Transverse colon (tissue), 4 donors: ENCODE results near the gene COL6A1. TPM values are rescaled to one million over a fixed set of nuclear protein-coding genes. Genes with fewer than 3 reads are reported as not detected.
"Not testable (repeated sequence)": the region's sequence is repeated elsewhere in the genome, so short reads cannot be mapped to it uniquely, and the experiment has no call there.

Experiments
- DNase-seq: peaks from one replicate; pipeline ENCODE4 v3.0.0-alpha.2; 2019
- H3K27ac ChIP-seq, 4 donors: fragments of 200-600 bp; sonication (generic); 2 replicates each; pipeline ENCODE4 v1.5.1; 2016 to 2018; ENCODE audit warnings: inconsistent platforms in 4 of 4
- H3K27me3 ChIP-seq: fragments of 200-600 bp; sonication (generic); 2 replicates; pipeline ENCODE4 v1.5.1; 2017; ENCODE audit warnings: inconsistent platforms
- H3K36me3 ChIP-seq, 4 donors: fragments of 200-600 bp; sonication (generic); 2 replicates each; pipeline ENCODE4 v1.5.1; 2017 to 2019; ENCODE audit warnings: inconsistent platforms in 4 of 4
- H3K4me1 ChIP-seq, 4 donors: fragments of 200-600 bp; sonication (generic); 2 replicates each; pipeline ENCODE4 v1.5.1; 2017 to 2020; ENCODE audit warnings: inconsistent platforms in 4 of 4
- H3K4me3 ChIP-seq, 4 donors: fragments of 200-600 bp; sonication (generic); 1 replicate in 1 of 4; 2 replicates in 3 of 4; pipeline versions ENCODE4 v1.5.1 to v1.6.1; 2017 to 2019; ENCODE audit warnings: inconsistent platforms in 4 of 4
- H3K9me3 ChIP-seq, 2 donors: fragments of 200-600 bp; sonication (generic); 2 replicates each; pipeline ENCODE4 v1.5.1; 2017 to 2019; ENCODE audit warnings: inconsistent platforms in 2 of 2
- CTCF ChIP-seq, 5 experiments: fragments of 200-600 bp in 3 of 5; fragments of 450-650 bp in 2 of 5; sonication (generic) in 3 of 5; IDR thresholded peaks; 1 replicate in 2 of 5; 2 replicates in 3 of 5; pipeline ENCODE4 v1.5.1; 2016 to 2017; ENCODE audit warnings: antibody characterized with exemption in 5 of 5, inconsistent platforms in 3 of 5, mild to moderate bottlenecking in 2 of 5, moderate library complexity in 1 of 5
- EP300 ChIP-seq: sonication (generic); formaldehyde crosslinking; IDR thresholded peaks from one replicate; pipeline ENCODE4 v1.6.1; 2017; ENCODE audit warnings: antibody characterized with exemption, low read depth
- POLR2A ChIP-seq: fragments of 450-650 bp; IDR thresholded peaks from one replicate; pipeline ENCODE4 v1.6.1; 2016; ENCODE audit warnings: antibody characterized with exemption, mild to moderate bottlenecking, moderate library complexity
- POLR2AphosphoS5 ChIP-seq, 3 donors: sonication (generic); formaldehyde crosslinking; IDR thresholded peaks; one replicate each; pipeline ENCODE4 v1.6.1; 2016; ENCODE audit warnings: antibody characterized with exemption in 3 of 3
- WGBS, 2 donors: methylation state at CpG; one replicate each; pipeline ENCODE4 v1.1.5; 2018; ENCODE audit warnings: low coverage in 1 of 2; 5-methylcytosine and 5-hydroxymethylcytosine counted together
- in situ Hi-C, 4 donors: fragments of 200-750 bp; cut with MboI; loops; one replicate each; pipeline versions ENCODE4 v1.15.0 to v1.15.1; 2017; ENCODE audit warnings: low sequenced_read_pairs in 3 of 4, low pct_ligation_motif_present in 1 of 4, low pct_unique_long_range_greater_than_20kb in 1 of 4
- intact Hi-C: fragments of 100-400 bp; cut with DNase I; formaldehyde crosslinking; loops from one replicate; pipeline ENCODE4 v1.15.1; 2023; ENCODE audit warnings: low total_unique reads
- total RNA-seq, 4 donors: library from RNA; depleted of rRNA; stranded (reverse); fragments of >200 nt; gene quantifications; one replicate each; pipeline ENCODE4 v1.1.0, GENCODE V29; 2016

Gene COL6A1
- total RNA-seq, 4 donors from 2014 or later: 166 to 580 (median 346) TPM

- H3K4me3 ChIP-seq: no peak overlapping the region
- WGBS, 2 donors: 86 to 100% methylated on average over 1 to 12 of the region's 12 CpGs
- H3K27me3 ChIP-seq: no peaks in the 10 kb centered on the region
- no peaks in the 10 kb centered on the region for H3K36me3 ChIP-seq
- no peak for TF ChIP-seq POLR2A
- no peak for TF ChIP-seq POLR2AphosphoS5 (IDR thresholded peaks at IDR 0.05)
- no peak for TF ChIP-seq EP300
- no peak for TF ChIP-seq CTCF (IDR thresholded peaks at IDR 0.05)
- H3K9me3 ChIP-seq: no peaks in the 10 kb centered on the region
- DNase-seq: no peak
- H3K27ac ChIP-seq: no peak overlapping the region
- H3K4me1 ChIP-seq: peaks cover 0 to 10% (median 3%) of the 10 kb centered on the region in 4 donors
- intact Hi-C loops (no loop called here), in situ Hi-C loops (no loop called here)
Measured at GRCh38 chr21:46046471-46046870, 64.9 kb downstream of the COL6A1 start.

GRCh38 chr21:46046906-46047305 is 65.3 kb downstream of the COL6A1 start:
- in situ Hi-C loops, intact Hi-C loops, DNase-seq, H3K27me3 ChIP-seq, H3K9me3 ChIP-seq, H3K4me3 ChIP-seq, H3K27ac ChIP-seq, H3K36me3 ChIP-seq: not testable (repeated sequence)
- peaks cover 0 to 10% (median 3%) of the 10 kb centered on the region in 4 donors for H3K4me1 ChIP-seq
- 85 to 97% methylated on average over 6 to 12 of the region's 12 CpGs for WGBS, 2 donors

- H3K4me3 ChIP-seq: no peak overlapping the region
- no peaks in the 10 kb centered on the region for H3K27me3 ChIP-seq
- WGBS, 2 donors: 69 to 72% methylated on average over 18 to 27 of the region's 27 CpGs
- peak; percentile 72 for DNase-seq
- intact Hi-C loops (no loop called here), in situ Hi-C loops (no loop called here)
- no peak for TF ChIP-seq POLR2A
- peak in 2 of 3 donors; percentile 75 to 84 for TF ChIP-seq POLR2AphosphoS5 (IDR thresholded peaks at IDR 0.05)
- no peak for TF ChIP-seq CTCF (IDR thresholded peaks at IDR 0.05)
- H3K27ac ChIP-seq: peak overlapping the region; percentile 79 to 94 (median 82)
- H3K4me1 ChIP-seq: peaks cover 0 to 14% (median 3%) of the 10 kb centered on the region in 4 donors
- no peaks in the 10 kb centered on the region for H3K36me3 ChIP-seq
- no peaks in the 10 kb centered on the region for H3K9me3 ChIP-seq
Measured at GRCh38 chr21:46048926-46049889, 67.6 kb downstream of the COL6A1 start.

DNA sequence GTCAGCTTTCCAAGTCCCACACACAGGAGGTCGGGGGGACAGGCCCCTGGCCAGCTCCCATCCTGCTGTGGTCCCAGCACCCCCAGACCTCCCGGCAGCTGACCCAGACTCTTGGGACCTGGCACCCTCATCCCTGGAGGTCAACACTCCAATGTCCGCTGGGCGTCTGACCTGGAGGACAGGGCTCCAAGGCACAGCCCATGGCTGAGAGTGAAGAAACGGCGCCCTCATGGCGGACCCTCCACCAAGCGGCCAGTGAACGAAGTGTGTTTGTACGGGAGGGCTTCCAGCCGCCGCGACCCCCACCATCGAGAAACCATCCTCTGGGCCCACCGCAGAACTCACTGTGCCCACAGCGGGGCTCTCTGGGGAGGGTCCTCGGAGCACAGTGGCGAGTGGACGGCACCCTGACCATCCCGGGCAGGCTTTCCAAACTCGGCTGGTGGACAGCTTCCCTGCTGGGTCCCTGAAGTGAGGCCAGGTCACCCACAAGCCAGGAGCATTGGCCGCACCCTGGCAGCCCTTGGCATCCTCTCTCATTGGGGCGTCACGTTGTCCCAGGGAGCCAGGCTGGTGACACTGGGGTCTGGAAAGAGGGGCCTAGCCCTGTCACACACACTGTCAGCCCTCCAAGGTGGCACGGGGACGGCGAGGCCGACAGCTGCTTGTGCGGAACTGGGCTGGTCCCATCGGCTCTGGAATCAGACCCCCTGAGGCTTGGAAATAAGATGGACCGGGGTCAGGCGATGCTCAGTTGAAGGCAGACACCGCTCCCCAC is 68.5 kb downstream of the COL6A1 start:
- DNase-seq: no peak
- Histone ChIP-seq H3K4me1 (peaks cover 0 to 20% (median 6%) of the 10 kb centered on the region in 4 donors), H3K27me3 (no peaks in the 10 kb centered on the region), H3K9me3 (no peaks in the 10 kb centered on the region), H3K27ac (peak overlapping the region; percentile 79 to 94 (median 82)), H3K36me3 (no peaks in the 10 kb centered on the region), H3K4me3 (no peak overlapping the region)
- intact Hi-C loops (no loop called here), in situ Hi-C loops (no loop called here)
- TF ChIP-seq EP300 (no peak), POLR2A (no peak), POLR2AphosphoS5 (IDR thresholded peaks at IDR 0.05) (no peak), CTCF (IDR thresholded peaks at IDR 0.05) (no peak)
- 89% methylated on average over 31 of the region's 33 CpGs; no CpG with 5 or more reads in 1 of the 2 donors for WGBS, 2 donors
